ENCODE data around the gene MACROD2.
"Not testable (repeated sequence)": the region's sequence is repeated elsewhere in the genome, so short reads cannot be mapped to it uniquely, and the experiment has no call there.

The MACROD2 gene

GRCh38 chr20:15196547-15197255 is 1201.4 kb downstream of the MACROD2 start:
- H3K27ac ChIP-seq (ENCODE audit: low read length), result no peak overlapping the region
- H3K4me3 ChIP-seq (ENCODE audit: low read depth in 1 of 2, low read length in 2 of 2), result no peak overlapping the region
- no peaks in the 10 kb centered on the region for H3K9me3 ChIP-seq (ENCODE audit: control insufficient read depth in 1 of 2, low read length in 2 of 2)
- H3K36me3 ChIP-seq (ENCODE audit: control insufficient read depth in 1 of 2, insufficient read depth in 2 of 2, low read length in 2 of 2), result no peaks in the 10 kb centered on the region
- H3K27me3 ChIP-seq (ENCODE audit: low read depth, low read length), result no peaks in the 10 kb centered on the region
- H3K4me1 ChIP-seq (ENCODE audit: control insufficient read depth in 1 of 2, insufficient read depth in 2 of 2, low read length in 2 of 2), result no peaks in the 10 kb centered on the region

- not testable (repeated sequence) for H3K4me1 ChIP-seq (ENCODE audit: control insufficient read depth in 1 of 2, insufficient read depth in 2 of 2, low read length in 2 of 2); H3K4me3 ChIP-seq (ENCODE audit: low read depth in 1 of 2, low read length in 2 of 2); H3K9me3 ChIP-seq (ENCODE audit: control insufficient read depth in 1 of 2, low read length in 2 of 2); H3K27me3 ChIP-seq (ENCODE audit: low read depth, low read length); H3K36me3 ChIP-seq (ENCODE audit: control insufficient read depth in 1 of 2, insufficient read depth in 2 of 2, low read length in 2 of 2); H3K27ac ChIP-seq (ENCODE audit: low read length)
These were observed 1202.7 kb downstream of the MACROD2 start for GRCh38 chr20:15198017-15198416.

GRCh38 chr20:15199698-15200097 is 1204.4 kb downstream of the MACROD2 start:
- peaks cover 0 to 3% of the 10 kb centered on the region in 2 donors for H3K9me3 ChIP-seq (ENCODE audit: control insufficient read depth in 1 of 2, low read length in 2 of 2)
- H3K27ac ChIP-seq (ENCODE audit: low read length), result no peak overlapping the region

GRCh38 chr20:15200147-15200565 is 1204.8 kb downstream of the MACROD2 start:
- Histone ChIP-seq H3K9me3 (ENCODE audit: control insufficient read depth in 1 of 2, low read length in 2 of 2) (peaks cover 0 to 3% of the 10 kb centered on the region in 2 donors), H3K27me3 (ENCODE audit: low read depth, low read length) (no peaks in the 10 kb centered on the region), H3K4me1 (ENCODE audit: control insufficient read depth in 1 of 2, insufficient read depth in 2 of 2, low read length in 2 of 2) (no peaks in the 10 kb centered on the region), H3K27ac (ENCODE audit: low read length) (no peak overlapping the region), H3K36me3 (ENCODE audit: control insufficient read depth in 1 of 2, insufficient read depth in 2 of 2, low read length in 2 of 2) (no peaks in the 10 kb centered on the region), H3K4me3 (ENCODE audit: low read depth in 1 of 2, low read length in 2 of 2) (no peak overlapping the region)

More at GRCh38 chr20:15199698-15200097, 1204.4 kb downstream of the MACROD2 start:
- Histone ChIP-seq H3K4me1 (ENCODE audit: control insufficient read depth in 1 of 2, insufficient read depth in 2 of 2, low read length in 2 of 2) (no peaks in the 10 kb centered on the region), H3K4me3 (ENCODE audit: low read depth in 1 of 2, low read length in 2 of 2) (no peak overlapping the region), H3K36me3 (ENCODE audit: control insufficient read depth in 1 of 2, insufficient read depth in 2 of 2, low read length in 2 of 2) (no peaks in the 10 kb centered on the region), H3K27me3 (ENCODE audit: low read depth, low read length) (no peaks in the 10 kb centered on the region)

- Histone ChIP-seq H3K4me1 (ENCODE audit: control insufficient read depth in 1 of 2, insufficient read depth in 2 of 2, low read length in 2 of 2) (no peaks in the 10 kb centered on the region), H3K27me3 (ENCODE audit: low read depth, low read length) (no peaks in the 10 kb centered on the region), H3K36me3 (ENCODE audit: control insufficient read depth in 1 of 2, insufficient read depth in 2 of 2, low read length in 2 of 2) (no peaks in the 10 kb centered on the region), H3K27ac (ENCODE audit: low read length) (no peak overlapping the region), H3K4me3 (ENCODE audit: low read depth in 1 of 2, low read length in 2 of 2) (no peak overlapping the region), H3K9me3 (ENCODE audit: control insufficient read depth in 1 of 2, low read length in 2 of 2) (peaks cover 0 to 3% of the 10 kb centered on the region in 2 donors)
These were observed 1206.3 kb downstream of the MACROD2 start for GRCh38 chr20:15201602-15202001.

GRCh38 chr20:15204234-15204633 is 1208.9 kb downstream of the MACROD2 start:
- Histone ChIP-seq H3K4me1 (ENCODE audit: control insufficient read depth in 1 of 2, insufficient read depth in 2 of 2, low read length in 2 of 2) (no peaks in the 10 kb centered on the region), H3K36me3 (ENCODE audit: control insufficient read depth in 1 of 2, insufficient read depth in 2 of 2, low read length in 2 of 2) (no peaks in the 10 kb centered on the region), H3K4me3 (ENCODE audit: low read depth in 1 of 2, low read length in 2 of 2) (no peak overlapping the region), H3K27ac (ENCODE audit: low read length) (no peak overlapping the region), H3K9me3 (ENCODE audit: control insufficient read depth in 1 of 2, low read length in 2 of 2) (peaks cover 0 to 7% of the 10 kb centered on the region in 2 donors), H3K27me3 (ENCODE audit: low read depth, low read length) (no peaks in the 10 kb centered on the region)

- no peak overlapping the region for H3K27ac ChIP-seq (ENCODE audit: low read length)
- no peaks in the 10 kb centered on the region for H3K4me1 ChIP-seq (ENCODE audit: control insufficient read depth in 1 of 2, insufficient read depth in 2 of 2, low read length in 2 of 2)
- H3K27me3 ChIP-seq (ENCODE audit: low read depth, low read length), result no peaks in the 10 kb centered on the region
- no peaks in the 10 kb centered on the region for H3K36me3 ChIP-seq (ENCODE audit: control insufficient read depth in 1 of 2, insufficient read depth in 2 of 2, low read length in 2 of 2)
- H3K9me3 ChIP-seq (ENCODE audit: control insufficient read depth in 1 of 2, low read length in 2 of 2), result peaks cover 0 to 7% of the 10 kb centered on the region in 2 donors
- H3K4me3 ChIP-seq (ENCODE audit: low read depth in 1 of 2, low read length in 2 of 2), result no peak overlapping the region
These were observed 1209.7 kb downstream of the MACROD2 start for GRCh38 chr20:15205028-15205427.

- H3K4me3 ChIP-seq (ENCODE audit: low read depth in 1 of 2, low read length in 2 of 2), result no peak overlapping the region
- no peaks in the 10 kb centered on the region for H3K36me3 ChIP-seq (ENCODE audit: control insufficient read depth in 1 of 2, insufficient read depth in 2 of 2, low read length in 2 of 2)
- no peaks in the 10 kb centered on the region for H3K4me1 ChIP-seq (ENCODE audit: control insufficient read depth in 1 of 2, insufficient read depth in 2 of 2, low read length in 2 of 2)
- no peaks in the 10 kb centered on the region for H3K27me3 ChIP-seq (ENCODE audit: low read depth, low read length)
- H3K9me3 ChIP-seq (ENCODE audit: control insufficient read depth in 1 of 2, low read length in 2 of 2), result peaks cover 0 to 7% of the 10 kb centered on the region in 2 donors
- H3K27ac ChIP-seq (ENCODE audit: low read length), result no peak overlapping the region
These were observed 1210.4 kb downstream of the MACROD2 start for GRCh38 chr20:15205719-15206118.

GRCh38 chr20:15209537-15209936 is 1214.2 kb downstream of the MACROD2 start:
- Histone ChIP-seq H3K4me1 (ENCODE audit: control insufficient read depth in 1 of 2, insufficient read depth in 2 of 2, low read length in 2 of 2) (no peaks in the 10 kb centered on the region), H3K4me3 (ENCODE audit: low read depth in 1 of 2, low read length in 2 of 2) (no peak overlapping the region), H3K27ac (ENCODE audit: low read length) (no peak overlapping the region), H3K27me3 (ENCODE audit: low read depth, low read length) (no peaks in the 10 kb centered on the region), H3K36me3 (ENCODE audit: control insufficient read depth in 1 of 2, insufficient read depth in 2 of 2, low read length in 2 of 2) (no peaks in the 10 kb centered on the region), H3K9me3 (ENCODE audit: control insufficient read depth in 1 of 2, low read length in 2 of 2) (peaks cover 0 to 8% of the 10 kb centered on the region in 2 donors)

GRCh38 chr20:15214051-15214450 is 1218.7 kb downstream of the MACROD2 start:
- H3K4me3 ChIP-seq (ENCODE audit: low read depth in 1 of 2, low read length in 2 of 2), result no peak overlapping the region
- no peak overlapping the region for H3K27ac ChIP-seq (ENCODE audit: low read length)
- no peaks in the 10 kb centered on the region for H3K4me1 ChIP-seq (ENCODE audit: control insufficient read depth in 1 of 2, insufficient read depth in 2 of 2, low read length in 2 of 2)
- no peaks in the 10 kb centered on the region for H3K27me3 ChIP-seq (ENCODE audit: low read depth, low read length)
- H3K36me3 ChIP-seq (ENCODE audit: control insufficient read depth in 1 of 2, insufficient read depth in 2 of 2, low read length in 2 of 2), result no peaks in the 10 kb centered on the region
- H3K9me3 ChIP-seq (ENCODE audit: control insufficient read depth in 1 of 2, low read length in 2 of 2), result peaks cover 0 to 3% of the 10 kb centered on the region in 2 donors

- no peak overlapping the region for H3K27ac ChIP-seq (ENCODE audit: low read length)
These were observed 1224.8 kb downstream of the MACROD2 start for GRCh38 chr20:15220009-15220656.

More at GRCh38 chr20:15220009-15220656, 1224.8 kb downstream of the MACROD2 start:
- H3K9me3 ChIP-seq (ENCODE audit: control insufficient read depth in 1 of 2, low read length in 2 of 2), result no peaks in the 10 kb centered on the region
- no peaks in the 10 kb centered on the region for H3K4me1 ChIP-seq (ENCODE audit: control insufficient read depth in 1 of 2, insufficient read depth in 2 of 2, low read length in 2 of 2)
- no peaks in the 10 kb centered on the region for H3K27me3 ChIP-seq (ENCODE audit: low read depth, low read length)
- H3K36me3 ChIP-seq (ENCODE audit: control insufficient read depth in 1 of 2, insufficient read depth in 2 of 2, low read length in 2 of 2), result no peaks in the 10 kb centered on the region
- no peak overlapping the region for H3K4me3 ChIP-seq (ENCODE audit: low read depth in 1 of 2, low read length in 2 of 2)

Data from muscle layer of duodenum (tissue), 2 donors.